Kidney (tissue), 22 donors: ENCODE measurements around the gene KLHL34. TPM values are rescaled to one million over a fixed set of nuclear protein-coding genes. Genes with fewer than 3 reads are reported as not detected.
A peak's percentile ranks its signal among the peaks of the same experiment; 100 is the strongest.

Experiments
- DNase-seq, 5 donors: peaks; one replicate each; pipeline ENCODE4 v3.0.0-alpha.2; 2013 to 2020
- FAIRE-seq: peaks from 2 replicates; lab custom pipeline; 2012; peaks lifted over from hg19 to GRCh38; lab: Jason Lieb, UNC
- H3K27ac ChIP-seq, 2 donors: one replicate each; pipeline ENCODE4 v1.7.0; 2013; ENCODE audit warnings: low read depth in 2 of 2, low read length in 2 of 2, inconsistent platforms in 1 of 2
- H3K27me3 ChIP-seq: one replicate; pipeline ENCODE4 v1.7.1; 2013; ENCODE audit warnings: low read length, inconsistent platforms; ENCODE audit not compliant: control insufficient read depth, insufficient read depth
- H3K36me3 ChIP-seq, 3 donors: one replicate each; pipeline versions ENCODE4 v1.7.0 to v1.7.1; 2013; ENCODE audit warnings: low read length in 3 of 3, control low read depth in 1 of 3, inconsistent platforms in 1 of 3; ENCODE audit not compliant: insufficient read depth in 3 of 3, control insufficient read depth in 2 of 3
- H3K4me1 ChIP-seq, 3 donors: one replicate each; pipeline versions ENCODE4 v1.7.0 to v1.7.1; 2013; ENCODE audit warnings: low read length in 3 of 3, inconsistent platforms in 1 of 3, low read depth in 1 of 3; ENCODE audit not compliant: control insufficient read depth in 2 of 3, insufficient read depth in 2 of 3
- H3K4me3 ChIP-seq, 3 donors: one replicate each; pipeline versions ENCODE4 v1.7.0 to v1.8.1; 2013; ENCODE audit warnings: low read length in 3 of 3, control low read depth in 1 of 3, inconsistent platforms in 1 of 3
- H3K9ac ChIP-seq, 3 donors: one replicate each; pipeline versions ENCODE4 v1.7.0 to v1.7.1; 2013; ENCODE audit warnings: low read length in 3 of 3, control low read depth in 1 of 3, inconsistent platforms in 1 of 3
- H3K9me3 ChIP-seq, 3 donors: one replicate each; pipeline versions ENCODE4 v1.7.0 to v1.7.1; 2013; ENCODE audit warnings: low read length in 3 of 3, control low read depth in 1 of 3, inconsistent platforms in 1 of 3; ENCODE audit not compliant: control insufficient read depth in 2 of 3, insufficient read depth in 1 of 3
- intact Hi-C: fragments of 100-400 bp; cut with DNase I; formaldehyde crosslinking; loops from one replicate; pipeline ENCODE4 v1.11.1; 2022
- long read RNA-seq, 10 donors: library from polyadenylated mRNA in 1 of 10; unstranded in 1 of 10; transcript quantifications; one replicate each; pipeline ENCODE4 v2.0.0 and lab custom pipeline, GENCODE V29; 2021 to 2026
- polyA plus RNA-seq: library from polyadenylated mRNA; stranded (reverse); fragments of 350-450 nt; fragmentation: Illumina TruSeq; extraction: RNeasy Lipid Tissue Mini Kit (QIAGEN cat#74804); gene quantifications from one replicate; pipeline ENCODE4 v1.2.3, GENCODE V29; 2014; ENCODE audit warnings: low read depth, low replicate concordance; ENCODE audit not compliant: insufficient read depth
- total RNA-seq: library from RNA; stranded (reverse); fragmentation: NEBNext Ultra II Directional; extraction: Animal tissue kit (Norgen Biotek cat#: 25700); gene quantifications from one replicate; pipeline ENCODE4 v1.2.1, GENCODE V29; 2021
- TF ChIP-seq, protein P1 (sequence below): IDR thresholded peaks from 3 replicates; pipeline ENCODE4 v1.5.1; 2012; ENCODE audit warnings: mild to moderate bottlenecking, moderate library complexity, borderline replicate concordance; ENCODE audit not compliant: insufficient read depth; ENCODE audit errors: extremely low read depth
- donor health status: control.
- donor health status: control.
- donor health status: control.
- donor health status: control.
- donor health status: control.
- donor health status: DM: yes; HTN: yes; CAD: no.
- donor health status: Normal renal cell carcinoma (clear cell type).

Gene KLHL34
- 0.09 TPM for total RNA-seq
- not detected for polyA plus RNA-seq
- long read RNA-seq, donor 1, result 0 reads
- long read RNA-seq, donor 2, result 0 reads
- long read RNA-seq, donor 3, partial matches to known transcripts, result 0 of 1 reads
- long read RNA-seq, donor 3, other reads (novel, unspliced or antisense), result 0 of 1 reads
- long read RNA-seq, donor 4, result 0 reads
- long read RNA-seq, donor 5, result 0 reads
- long read RNA-seq, donor 6, result 0 reads
- long read RNA-seq, donor 7, result 0 reads
- long read RNA-seq, donor 8, result 0 reads
- long read RNA-seq, donor 9, partial matches to known transcripts, result 0 of 1 reads
- long read RNA-seq, donor 9, other reads (novel, unspliced or antisense), result 0 of 1 reads
- long read RNA-seq, donor 10, result 0 reads

DNA sequence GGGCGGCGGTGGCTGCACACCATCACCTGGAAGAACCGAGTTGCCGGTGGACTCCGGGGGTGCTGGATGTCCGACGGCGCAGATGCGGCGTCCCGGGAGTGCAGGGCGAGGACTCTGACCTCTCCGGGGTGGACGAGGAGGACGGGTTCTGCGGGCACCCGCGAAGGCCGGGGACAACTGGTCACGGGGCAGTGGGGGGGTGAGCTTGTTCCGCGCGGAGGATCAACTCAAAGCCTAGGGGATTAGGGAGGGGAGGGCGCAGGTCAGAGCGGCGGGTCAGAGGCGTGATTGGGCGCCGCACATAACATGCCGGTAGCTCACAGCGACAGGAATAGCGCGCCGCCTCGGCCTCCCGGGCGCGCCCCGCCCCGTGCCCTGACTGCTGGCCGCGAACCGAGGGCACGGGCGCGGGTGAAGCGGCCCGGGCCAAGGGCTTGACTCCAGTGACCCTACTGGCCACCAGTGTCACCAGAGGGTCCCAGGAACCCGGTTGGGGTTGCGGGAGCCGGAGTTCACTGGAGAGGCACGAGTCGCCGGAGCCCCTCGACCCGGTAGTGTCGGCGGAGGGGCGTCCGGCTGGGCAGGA, at the start of gene KLHL34:
Gene KLHL34 (minus strand): TSS at position 179 of the 586 bp plus-strand sequence. CDS start 542 bp downstream, outside the sequence.
- intact Hi-C loops, result no loop called here
- Histone ChIP-seq H3K4me1 (no peaks in the 10 kb centered on the region), H3K9ac (no peak within 1 kb of the TSS), H3K36me3 (no peaks in the 10 kb centered on the region), H3K27me3 (no peaks in the 10 kb centered on the region), H3K27ac (no peak within 1 kb of the TSS), H3K4me3 (no peak within 1 kb of the TSS), H3K9me3 (no peaks in the 10 kb centered on the region)
- FAIRE-seq (no peak), DNase-seq (peak in 2 of 5 donors; percentile 41 to 73)
- TF ChIP-seq, protein P1, sequence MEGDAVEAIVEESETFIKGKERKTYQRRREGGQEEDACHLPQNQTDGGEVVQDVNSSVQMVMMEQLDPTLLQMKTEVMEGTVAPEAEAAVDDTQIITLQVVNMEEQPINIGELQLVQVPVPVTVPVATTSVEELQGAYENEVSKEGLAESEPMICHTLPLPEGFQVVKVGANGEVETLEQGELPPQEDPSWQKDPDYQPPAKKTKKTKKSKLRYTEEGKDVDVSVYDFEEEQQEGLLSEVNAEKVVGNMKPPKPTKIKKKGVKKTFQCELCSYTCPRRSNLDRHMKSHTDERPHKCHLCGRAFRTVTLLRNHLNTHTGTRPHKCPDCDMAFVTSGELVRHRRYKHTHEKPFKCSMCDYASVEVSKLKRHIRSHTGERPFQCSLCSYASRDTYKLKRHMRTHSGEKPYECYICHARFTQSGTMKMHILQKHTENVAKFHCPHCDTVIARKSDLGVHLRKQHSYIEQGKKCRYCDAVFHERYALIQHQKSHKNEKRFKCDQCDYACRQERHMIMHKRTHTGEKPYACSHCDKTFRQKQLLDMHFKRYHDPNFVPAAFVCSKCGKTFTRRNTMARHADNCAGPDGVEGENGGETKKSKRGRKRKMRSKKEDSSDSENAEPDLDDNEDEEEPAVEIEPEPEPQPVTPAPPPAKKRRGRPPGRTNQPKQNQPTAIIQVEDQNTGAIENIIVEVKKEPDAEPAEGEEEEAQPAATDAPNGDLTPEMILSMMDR, result no peak

DNA sequence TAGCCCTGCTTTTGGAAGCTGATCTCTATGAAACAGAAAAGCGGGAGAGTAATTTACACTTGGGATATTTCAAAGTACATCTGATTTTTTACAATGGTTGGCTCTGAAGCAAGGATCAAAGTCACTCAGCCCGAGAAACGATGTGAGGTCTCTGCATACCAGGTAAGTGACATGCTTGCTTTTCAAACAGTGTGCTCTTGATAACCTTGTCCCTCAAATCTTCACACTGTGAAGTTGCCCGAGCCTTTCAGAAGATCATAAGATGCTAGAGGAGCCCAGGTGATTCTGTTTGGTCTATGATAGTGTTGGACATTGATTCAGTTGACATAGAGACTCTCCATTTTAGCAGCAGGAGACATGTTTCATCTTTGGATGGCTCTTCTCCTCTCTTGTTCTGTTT, 47.1 kb upstream of the KLHL34 start:
- Histone ChIP-seq H3K4me3 (no peak overlapping the region), H3K9ac (no peak overlapping the region), H3K4me1 (no peaks in the 10 kb centered on the region), H3K9me3 (no peaks in the 10 kb centered on the region), H3K27me3 (peaks cover 3% of the 10 kb centered on the region), H3K36me3 (no peaks in the 10 kb centered on the region), H3K27ac (no peak overlapping the region)
- FAIRE-seq (no peak), DNase-seq (no peak)
- TF ChIP-seq, protein P1, result no peak
- intact Hi-C loops, result no loop called here

GRCh38 chrX:21702725-21703124, 44.6 kb upstream of the KLHL34 start:
- Histone ChIP-seq H3K27ac (no peak overlapping the region), H3K9ac (no peak overlapping the region), H3K4me1 (no peaks in the 10 kb centered on the region), H3K4me3 (no peak overlapping the region), H3K27me3 (peaks cover 3% of the 10 kb centered on the region), H3K36me3 (no peaks in the 10 kb centered on the region), H3K9me3 (no peaks in the 10 kb centered on the region)
- DNase-seq (peak in 1 of 5 donors; percentile 39), FAIRE-seq (no peak)
- intact Hi-C loops, result no loop called here
- TF ChIP-seq, protein P1, result no peak
